UCSD-AML1 (cell line): ENCODE data around the gene SPDYA.

Experiments used
- DNase-seq: peaks from one replicate; lab custom pipeline; 2025; ENCODE audit not compliant: unreplicated experiment; lab: John Stamatoyannopoulos, UW

Gene SPDYA

DNA sequence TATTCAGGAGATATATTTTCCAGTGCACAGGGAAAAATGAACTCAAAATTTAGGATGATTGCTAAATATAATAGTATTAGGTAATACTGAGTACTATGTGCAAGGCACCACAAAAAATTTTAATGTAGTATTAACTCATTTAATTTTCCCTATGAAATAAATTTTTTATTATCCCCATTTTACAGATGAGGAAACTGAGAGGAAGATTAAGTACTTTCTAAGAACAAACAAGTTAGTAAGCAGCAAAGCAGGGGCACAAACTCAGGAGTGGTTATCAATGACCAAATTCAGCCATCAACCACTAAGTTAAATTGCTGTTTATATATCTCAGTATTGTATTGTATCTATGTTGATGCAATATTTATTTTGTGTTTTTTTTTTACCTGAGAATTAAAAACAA is 14.2 kb downstream of the SPDYA start:
- DNase-seq: no peak

GRCh38 chr2:28828382-28828781 is 17.7 kb downstream of the SPDYA start:
- no peak for DNase-seq

- DNase-seq: no peak
Measured at GRCh38 chr2:28833740-28834470, 23.3 kb downstream of the SPDYA start.

GRCh38 chr2:28835781-28836180 is 25.1 kb downstream of the SPDYA start:
- DNase-seq: no peak

DNA sequence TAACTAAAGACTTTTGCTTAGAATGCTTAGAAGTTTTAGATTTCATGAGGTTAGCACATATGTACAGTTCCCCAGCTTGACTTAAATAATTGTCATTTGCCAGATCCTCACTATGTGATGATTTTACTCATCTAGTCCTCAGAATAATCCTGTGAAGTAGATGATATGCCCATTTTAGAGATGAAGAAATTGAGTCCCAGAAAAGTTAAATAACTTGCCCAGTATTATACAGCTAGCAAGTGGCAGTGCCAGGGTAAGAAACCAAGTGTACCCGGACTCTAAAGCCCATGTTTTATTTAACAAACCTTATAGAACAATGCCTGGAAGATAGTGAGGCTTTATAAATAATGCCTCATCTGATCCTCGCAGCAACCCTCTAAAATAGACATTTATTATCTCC is 28.3 kb downstream of the SPDYA start:
- DNase-seq: no peak

DNA sequence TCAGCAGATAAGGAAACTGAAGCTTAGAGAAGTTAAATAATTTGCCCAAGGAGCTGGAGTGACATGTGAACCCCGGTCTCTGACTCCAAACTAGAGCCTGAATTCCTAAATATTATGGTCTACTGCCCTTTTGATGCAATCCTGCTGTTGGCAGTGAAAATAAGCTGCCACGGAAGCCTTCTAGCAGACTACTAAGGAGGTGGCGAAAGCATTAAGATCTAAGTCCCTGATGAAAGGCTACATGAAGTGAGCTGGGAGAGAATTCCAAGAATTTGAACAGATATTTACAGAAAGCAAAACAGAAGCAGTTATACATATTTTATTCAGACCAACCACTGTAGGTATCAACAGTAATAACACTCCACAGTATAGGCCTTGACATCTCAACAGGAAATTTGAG is 31.4 kb downstream of the SPDYA start:
- no peak for DNase-seq

DNA sequence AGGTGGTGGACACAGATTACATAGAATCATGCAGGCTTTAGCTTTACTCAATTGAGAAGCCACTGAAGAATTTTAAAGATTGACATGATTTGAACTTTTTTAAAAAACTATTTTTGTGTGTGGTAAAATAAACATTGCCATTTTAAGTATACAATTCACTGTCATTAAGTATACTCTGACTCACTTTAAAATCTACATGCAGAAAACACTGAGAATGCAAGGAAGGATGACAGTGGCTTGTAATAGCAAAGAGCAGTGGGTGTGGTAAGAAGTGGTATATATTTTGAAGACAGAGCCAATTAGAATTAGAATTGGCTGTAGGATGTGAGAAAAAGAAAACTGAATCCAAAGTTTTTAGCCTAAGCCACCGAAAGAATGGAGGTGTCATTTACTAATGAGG is 44.6 kb downstream of the SPDYA start:
- no peak for DNase-seq

GRCh38 chr2:28855977-28856376 is 45.3 kb downstream of the SPDYA start:
- no peak for DNase-seq

GRCh38 chr2:28868611-28869010 is 58.0 kb downstream of the SPDYA start:
- no peak for DNase-seq

GRCh38 chr2:28869494-28870145 is 59.0 kb downstream of the SPDYA start:
- DNase-seq: no peak

DNA sequence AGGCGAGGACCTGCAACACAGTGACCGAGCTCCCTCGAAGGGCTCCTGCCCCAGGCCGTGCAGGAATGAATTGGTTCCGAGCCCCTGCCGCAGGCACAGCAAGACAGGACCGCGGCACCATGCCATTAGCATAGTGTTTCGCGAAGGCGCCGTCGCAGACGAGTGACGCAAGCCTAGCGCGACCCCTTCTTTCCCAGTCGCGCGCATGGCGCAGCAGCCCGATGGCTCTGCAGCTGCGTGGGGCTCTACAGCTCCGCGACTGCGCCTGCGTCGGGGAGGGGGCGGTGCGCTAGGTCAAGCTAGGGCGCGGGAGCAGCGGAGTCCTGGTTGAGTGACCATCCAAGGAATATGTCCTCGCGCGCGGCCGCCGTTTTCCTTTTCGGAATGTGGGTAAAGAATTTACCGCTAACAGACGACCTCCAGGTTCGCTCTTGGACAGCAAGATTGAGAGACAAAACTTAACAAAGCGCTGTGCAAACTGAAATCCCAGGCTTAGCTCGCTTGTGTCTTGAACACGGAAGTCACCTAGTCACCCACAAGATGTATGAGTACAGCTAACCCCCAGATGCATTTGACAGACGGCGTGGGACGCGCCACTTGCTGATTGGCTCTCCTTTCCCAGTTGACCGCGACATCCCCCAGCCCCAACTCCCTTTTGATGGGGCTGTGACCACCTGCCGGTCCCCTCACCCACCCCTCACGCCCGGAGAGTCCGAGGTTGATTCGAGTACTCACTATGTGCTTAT is 59.7 kb downstream of the SPDYA start, which contains the start of gene TRMT61B:
Gene TRMT61B, minus strand, starts transcription at position 164 of the 746 bp plus-strand sequence. Its CDS starts 32 bp downstream, at position 132.
- DNase-seq: peak; percentile 97

DNA sequence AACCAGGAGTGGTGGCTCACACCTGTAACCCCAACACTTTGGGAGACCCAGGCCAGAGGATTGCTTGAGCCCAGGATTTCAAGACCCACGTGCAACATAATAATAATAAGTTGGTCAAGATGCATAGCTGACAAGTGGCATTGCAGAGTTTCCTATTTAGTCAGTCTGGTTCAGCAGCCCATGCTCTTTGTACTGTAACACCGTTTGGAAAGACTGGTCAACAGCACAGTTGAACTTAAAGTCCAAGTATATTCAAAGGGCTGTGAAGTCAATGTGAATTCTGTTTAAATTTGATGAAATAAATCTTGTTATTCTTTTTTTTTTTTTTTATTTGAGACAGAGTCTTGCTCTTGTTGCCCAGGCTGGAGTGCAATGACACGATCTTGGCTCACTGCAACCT is 61.0 kb downstream of the SPDYA start:
- DNase-seq: no peak

DNA sequence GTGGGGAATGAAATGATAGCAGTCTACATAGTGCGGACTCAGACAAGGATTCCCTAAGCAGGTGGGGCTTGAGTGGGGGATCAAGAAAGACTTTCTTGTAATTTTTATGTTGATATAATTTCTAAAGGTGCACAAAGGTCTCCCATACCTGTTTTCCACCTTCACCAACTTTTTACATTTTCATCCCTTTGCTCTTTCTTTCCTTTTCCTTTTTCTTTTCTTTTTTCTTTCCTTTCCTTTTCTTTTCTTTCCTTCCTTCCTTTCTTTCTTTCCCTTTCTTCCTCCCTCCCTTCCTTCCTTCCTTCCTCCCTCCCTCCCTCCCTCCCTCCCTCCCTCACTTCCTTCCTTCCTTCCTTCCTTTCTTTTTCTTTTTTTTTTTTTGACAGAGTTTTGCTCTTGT is 69.6 kb downstream of the SPDYA start:
- DNase-seq: no peak

GRCh38 chr2:28893488-28893887 is 82.9 kb downstream of the SPDYA start:
- no peak for DNase-seq

GRCh38 chr2:28894470-28895188 is 84.0 kb downstream of the SPDYA start, which contains the start of gene WDR43:
WDR43 (plus strand) TSS chr2:28894667; CDS start chr2:28894699, 32 bp downstream.
- DNase-seq: peak; percentile 99

DNA sequence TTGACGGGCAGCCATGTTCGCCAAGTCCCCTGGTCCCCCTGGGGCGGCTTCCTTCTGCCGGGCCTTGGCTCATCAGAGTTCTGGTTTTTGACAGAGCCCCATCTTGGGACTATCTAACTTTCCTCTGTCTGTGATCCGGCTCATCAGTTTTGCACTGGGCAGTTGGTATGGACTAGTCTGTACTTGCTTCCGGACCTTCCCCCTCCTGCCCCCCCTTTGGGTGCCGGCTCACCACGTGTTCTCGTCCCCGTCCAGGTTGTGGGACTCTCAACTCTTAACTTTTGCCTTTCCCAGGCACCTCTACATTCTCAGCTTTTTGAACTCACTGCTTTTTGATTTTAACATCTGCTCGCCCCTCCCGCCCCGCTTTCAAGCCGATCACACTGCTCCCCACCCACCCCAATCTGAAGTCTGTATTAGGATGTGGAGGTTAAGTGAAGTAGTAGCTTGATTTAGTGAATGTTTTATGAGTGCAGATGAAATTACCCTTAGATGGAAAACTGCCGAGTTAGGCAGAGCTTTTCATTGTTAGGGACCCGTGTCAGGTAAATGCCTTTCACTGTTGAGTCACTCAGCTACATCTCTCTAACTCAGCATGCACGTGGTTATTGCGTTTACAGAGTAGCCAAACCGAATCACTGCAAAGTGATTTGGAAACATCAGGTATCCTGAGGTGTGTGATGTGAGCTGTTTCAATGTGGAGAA is 84.7 kb downstream of the SPDYA start:
- peak; percentile 46 for DNase-seq

DNA sequence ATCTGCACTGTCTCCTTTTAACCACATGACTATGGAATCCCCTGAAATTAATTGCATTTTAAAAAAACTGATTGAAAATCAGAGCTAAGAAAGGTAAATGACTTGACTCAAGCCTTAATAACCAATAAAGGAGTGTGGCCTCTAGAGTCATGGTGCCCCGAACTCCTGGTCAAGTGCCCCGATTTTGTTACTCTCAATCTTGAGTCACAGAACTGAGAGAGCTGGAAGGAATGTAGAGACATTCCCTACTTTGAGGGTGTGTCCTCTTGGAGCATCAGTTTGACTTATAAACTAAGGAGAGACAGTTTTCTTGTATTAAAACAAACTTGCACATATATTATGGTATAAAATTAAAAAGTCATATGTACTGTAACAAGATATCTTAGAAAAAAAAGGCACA is 86.3 kb downstream of the SPDYA start:
- no peak for DNase-seq

- no peak for DNase-seq
Measured at GRCh38 chr2:28898048-28898447, 87.4 kb downstream of the SPDYA start.
